HL-60 (cell line): ENCODE results near the gene SSBP4.

Source experiments
- DNase-seq, 2 experiments: peaks; one replicate each; pipeline ENCODE4 v3.0.0-alpha.2; 2010 to 2020; ENCODE audit warnings: low read depth in 1 of 2, low spot score in 1 of 2
- H3K27ac ChIP-seq: fragments of 250-450 bp; sonication (Bioruptor Pico); replicated peaks from 2 replicates; pipeline ENCODE4 v1.5.1; 2020; ENCODE audit warnings: mild to moderate bottlenecking, moderate library complexity
- H3K27me3 ChIP-seq: fragments of 250-450 bp; sonication (Bioruptor Pico); 2 replicates; pipeline ENCODE4 v1.5.1; 2021; ENCODE audit warnings: mild to moderate bottlenecking, moderate library complexity; ENCODE audit not compliant: insufficient read depth, poor library complexity, severe bottlenecking
- H3K4me3 ChIP-seq: replicated peaks from 2 replicates; pipeline ENCODE4 v1.5.1; 2011; ENCODE audit warnings: mild to moderate bottlenecking, control low read depth, low read length; ENCODE audit not compliant: insufficient read depth
- CTCF ChIP-seq: IDR thresholded peaks from one replicate; pipeline ENCODE4 v1.5.1; 2011; ENCODE audit warnings: low read length, control low read depth, inconsistent platforms; ENCODE audit not compliant: insufficient read depth
- GABPA ChIP-seq: IDR thresholded peaks from 2 replicates; pipeline ENCODE4 v1.6.1; 2012; ENCODE audit warnings: low read depth
- POLR2AphosphoS5 ChIP-seq: IDR thresholded peaks from 2 replicates; pipeline ENCODE4 v1.6.1; 2012; ENCODE audit warnings: low read depth
- REST ChIP-seq: IDR thresholded peaks from 2 replicates; pipeline ENCODE4 v1.6.1; 2012; ENCODE audit warnings: low read depth; ENCODE audit not compliant: insufficient replicate concordance
- SPI1 ChIP-seq: IDR thresholded peaks from 2 replicates; pipeline ENCODE4 v1.6.1; 2012; ENCODE audit warnings: low read depth, mild to moderate bottlenecking, borderline replicate concordance

Gene SSBP4

GRCh38 chr19:18477974-18478373, 58.8 kb downstream of the SSBP4 start:
- no peak for DNase-seq
- H3K4me3 ChIP-seq = no peak overlapping the region
- H3K27me3 ChIP-seq = no peaks in the 10 kb centered on the region
- TF ChIP-seq CTCF (no peak), REST (no peak), SPI1 (no peak), POLR2AphosphoS5 (no peak)
- H3K27ac ChIP-seq = peak overlapping the region; percentile 66

DNA sequence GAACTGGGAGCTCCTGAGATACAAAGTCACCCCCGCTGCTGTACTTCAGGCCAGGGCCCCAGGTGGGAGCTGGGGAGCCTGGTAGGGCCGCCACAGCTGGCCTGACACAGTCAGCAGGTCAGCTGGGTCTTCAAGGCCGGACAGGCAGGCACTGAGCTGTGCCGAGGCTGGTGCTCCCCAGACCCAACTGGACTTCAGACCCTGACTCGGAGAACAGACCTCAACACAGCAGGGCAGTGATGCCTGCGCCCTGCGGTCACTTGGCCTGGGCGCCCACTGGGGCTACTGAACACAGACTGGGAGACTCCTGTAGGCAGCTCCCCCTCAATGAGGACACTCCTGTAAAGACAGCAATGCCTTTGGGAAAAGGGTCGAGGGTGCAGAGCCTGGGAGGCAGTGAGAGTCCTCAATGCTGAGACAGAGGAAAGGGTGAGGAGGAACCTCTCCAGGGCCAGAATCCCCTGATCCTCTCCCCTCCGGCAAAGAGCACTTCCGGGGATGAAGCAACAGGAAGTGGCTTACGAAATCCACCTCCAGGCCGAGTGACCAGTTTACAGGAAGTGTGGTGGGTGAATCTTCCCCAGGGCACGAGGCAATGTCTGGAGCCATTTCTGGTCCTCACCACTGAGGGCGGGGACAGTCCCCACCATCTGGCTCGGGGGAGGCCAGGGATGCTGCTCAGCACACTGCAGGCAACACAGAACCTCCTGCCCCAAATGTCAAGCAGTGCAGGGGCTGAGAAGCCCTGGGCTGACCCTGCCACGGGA, 59.5 kb downstream of the SSBP4 start:
- DNase-seq = peak; percentile 96 to 97
- peak overlapping the region; percentile 66 for H3K27ac ChIP-seq

More for the DNA sequence above, 59.5 kb downstream of the SSBP4 start:
- Histone ChIP-seq H3K4me3 (no peak overlapping the region), H3K27me3 (no peaks in the 10 kb centered on the region)
- TF ChIP-seq REST = no peak
- peak; percentile 91 for TF ChIP-seq POLR2AphosphoS5
- peak; percentile 86 for TF ChIP-seq GABPA
- TF ChIP-seq CTCF = no peak
- peak; percentile 82; the same call in 1 of the 2 replicates for TF ChIP-seq SPI1
